GM12892 (cell line): ENCODE measurements around the gene SMYD3.

Source experiments
- DNase-seq: peaks from one replicate; pipeline ENCODE4 v3.0.0; 2011; ENCODE audit not compliant: insufficient read length
- FAIRE-seq: peaks from 2 replicates; lab custom pipeline; 2011; peaks lifted over from hg19 to GRCh38; lab: Jason Lieb, UNC
- POLR2A ChIP-seq: IDR thresholded peaks from 2 replicates; pipeline ENCODE4 v1.6.1; 2011; ENCODE audit warnings: low read depth, low read length, control low read depth
- POLR2AphosphoS5 ChIP-seq: IDR thresholded peaks from 2 replicates; pipeline ENCODE4 v1.6.1; 2011; ENCODE audit warnings: low read depth, low read length, control low read depth
- TAF1 ChIP-seq: IDR thresholded peaks from 2 replicates; pipeline ENCODE4 v1.6.1; 2011; ENCODE audit warnings: low read depth, mild to moderate bottlenecking, control low read depth, low read length, borderline replicate concordance

SMYD3 gene

DNA sequence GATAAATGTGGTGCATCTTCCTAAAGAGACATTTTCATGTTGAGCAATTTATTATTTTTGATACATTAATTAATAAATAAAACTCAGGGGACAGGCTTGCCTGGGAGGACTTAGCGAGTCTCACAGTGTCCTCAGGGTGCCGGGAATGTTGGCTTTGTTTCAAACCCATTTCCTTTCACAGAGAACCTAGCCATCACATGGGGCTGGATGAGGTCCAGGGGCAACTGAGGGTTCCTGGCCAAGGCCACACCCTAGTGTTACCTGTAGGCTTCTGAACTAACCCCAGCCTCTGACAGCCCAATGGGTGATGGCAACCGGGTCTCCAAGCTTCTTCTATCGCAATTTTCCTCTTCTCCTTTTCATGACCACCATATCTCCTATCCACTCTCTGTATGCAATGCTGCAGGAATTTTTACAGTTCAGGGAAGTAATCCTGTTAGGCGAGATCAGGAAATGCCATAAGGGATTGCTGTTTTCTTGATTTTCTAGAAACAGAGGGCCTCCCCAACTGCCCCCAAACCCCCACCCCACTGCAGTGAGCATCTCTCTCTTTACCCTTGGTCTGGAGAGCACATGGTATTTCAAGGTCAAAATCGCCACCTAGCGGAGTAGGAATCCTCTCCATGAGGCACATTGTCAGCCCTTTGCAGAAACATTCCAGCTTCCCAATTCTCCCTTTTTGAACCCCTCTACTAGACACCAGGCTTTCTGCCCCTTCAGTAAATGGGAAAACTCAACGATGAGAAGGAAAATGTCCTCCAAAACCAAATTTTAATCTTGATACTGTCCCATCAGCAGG, 22.1 kb upstream of the SMYD3 start:
- no peak for TF ChIP-seq POLR2A
- no peak for TF ChIP-seq POLR2AphosphoS5
- no peak for FAIRE-seq
- no peak for DNase-seq

DNA sequence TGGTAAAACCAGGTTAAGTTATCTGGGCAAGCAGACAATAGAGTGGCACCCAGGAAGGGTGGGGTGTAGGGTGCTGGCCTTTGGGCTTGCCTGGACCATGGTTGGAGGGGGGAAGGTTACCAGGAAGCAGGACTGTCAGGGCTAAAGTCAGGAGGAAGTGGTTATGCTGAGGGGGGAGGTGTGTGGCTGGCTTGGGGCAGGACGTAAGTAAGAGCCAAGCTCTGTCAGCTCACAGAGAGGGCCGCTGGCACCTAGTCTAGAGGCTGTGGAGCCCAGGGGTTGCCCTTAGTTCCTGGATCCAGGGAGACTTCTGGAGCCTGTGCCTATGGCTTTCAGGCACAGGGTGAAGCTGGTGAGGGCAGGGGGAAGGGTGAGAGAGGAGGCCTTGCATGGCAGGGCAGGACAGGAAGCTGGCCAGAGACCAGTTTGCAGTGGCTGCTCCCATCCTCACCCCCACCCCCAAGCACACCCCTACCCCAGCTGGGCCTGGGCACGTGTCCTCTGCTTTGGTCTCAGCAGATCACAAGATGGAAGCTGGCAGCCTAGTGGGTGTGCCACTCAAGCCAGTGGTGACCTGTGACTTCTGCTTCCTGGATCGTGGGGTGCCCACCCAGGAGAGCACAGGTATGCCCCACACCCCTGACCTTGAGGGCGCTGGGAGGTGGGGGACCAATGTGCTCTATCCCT, 20.5 kb upstream of the SMYD3 start:
- DNase-seq (no peak), FAIRE-seq (no peak)
- 0 out of 2 replicates have a peak, but pooled peaks have one; percentile 23 for TF ChIP-seq POLR2A
- TF ChIP-seq POLR2AphosphoS5, result no peak

- TF ChIP-seq POLR2A, result no peak
- TF ChIP-seq POLR2AphosphoS5, result no peak
- no peak for TF ChIP-seq TAF1
- FAIRE-seq (no peak), DNase-seq (no peak)
Measured at GRCh38 chr1:246526915-246527314, 19.8 kb upstream of the SMYD3 start.

- no peak for DNase-seq
- no peak for FAIRE-seq
- TF ChIP-seq POLR2AphosphoS5, result no peak
- TF ChIP-seq TAF1, result no peak
- no peak for TF ChIP-seq POLR2A
Measured at GRCh38 chr1:246526380-246526779, 19.3 kb upstream of the SMYD3 start.

DNA sequence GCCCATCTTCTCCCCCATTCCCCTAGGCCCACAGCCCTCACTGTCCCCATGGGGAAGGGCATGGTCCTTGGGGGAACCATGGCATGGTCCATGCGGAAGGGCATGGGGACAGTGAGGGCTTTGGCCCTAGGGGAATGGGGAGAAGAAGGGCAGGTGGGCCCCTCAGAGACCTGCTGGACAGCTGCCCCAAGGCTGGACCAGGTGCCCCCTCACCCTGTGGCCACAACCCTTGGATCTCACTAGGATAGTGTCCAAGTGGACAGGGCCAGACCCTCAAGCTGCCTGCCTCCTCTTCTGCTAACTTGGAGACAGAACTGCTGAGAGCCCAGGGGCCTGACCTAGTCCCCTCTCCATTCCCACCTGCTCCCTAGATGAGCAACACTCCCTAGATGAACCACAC, 12.4 kb upstream of the SMYD3 start:
- no peak for DNase-seq
- no peak for FAIRE-seq
- TF ChIP-seq POLR2A, result no peak
- TF ChIP-seq POLR2AphosphoS5, result no peak
- no peak for TF ChIP-seq TAF1

GRCh38 chr1:246518456-246519205, 11.6 kb upstream of the SMYD3 start:
- DNase-seq (no peak), FAIRE-seq (no peak)
- TF ChIP-seq POLR2AphosphoS5 (no peak), POLR2A (no peak), TAF1 (no peak)

DNA sequence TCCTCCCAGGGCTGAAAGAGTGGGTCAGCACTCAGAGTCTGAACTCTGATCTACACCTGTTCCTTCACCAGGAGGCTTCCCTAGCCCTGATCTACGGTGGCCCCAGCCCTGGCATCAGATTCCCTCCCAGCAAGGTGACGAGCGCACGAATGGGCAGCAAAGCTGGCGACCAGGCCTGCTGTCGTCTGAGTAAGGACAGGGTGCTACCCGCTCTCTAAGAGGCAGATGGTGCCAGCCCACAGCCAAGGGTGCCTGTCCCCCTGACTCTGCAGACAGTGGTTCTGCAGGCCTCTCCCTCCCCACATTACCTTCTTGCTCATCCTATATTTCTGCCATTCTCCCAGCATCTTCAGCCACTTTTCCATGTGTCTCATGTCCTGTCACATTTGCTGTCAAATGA, 10.3 kb upstream of the SMYD3 start:
- no peak for TF ChIP-seq TAF1
- no peak for TF ChIP-seq POLR2AphosphoS5
- no peak for TF ChIP-seq POLR2A
- FAIRE-seq (no peak), DNase-seq (no peak)

GRCh38 chr1:246516126-246516525, 9.0 kb upstream of the SMYD3 start:
- TF ChIP-seq TAF1, result no peak
- no peak for TF ChIP-seq POLR2AphosphoS5
- no peak for TF ChIP-seq POLR2A
- DNase-seq (no peak), FAIRE-seq (no peak)

DNA sequence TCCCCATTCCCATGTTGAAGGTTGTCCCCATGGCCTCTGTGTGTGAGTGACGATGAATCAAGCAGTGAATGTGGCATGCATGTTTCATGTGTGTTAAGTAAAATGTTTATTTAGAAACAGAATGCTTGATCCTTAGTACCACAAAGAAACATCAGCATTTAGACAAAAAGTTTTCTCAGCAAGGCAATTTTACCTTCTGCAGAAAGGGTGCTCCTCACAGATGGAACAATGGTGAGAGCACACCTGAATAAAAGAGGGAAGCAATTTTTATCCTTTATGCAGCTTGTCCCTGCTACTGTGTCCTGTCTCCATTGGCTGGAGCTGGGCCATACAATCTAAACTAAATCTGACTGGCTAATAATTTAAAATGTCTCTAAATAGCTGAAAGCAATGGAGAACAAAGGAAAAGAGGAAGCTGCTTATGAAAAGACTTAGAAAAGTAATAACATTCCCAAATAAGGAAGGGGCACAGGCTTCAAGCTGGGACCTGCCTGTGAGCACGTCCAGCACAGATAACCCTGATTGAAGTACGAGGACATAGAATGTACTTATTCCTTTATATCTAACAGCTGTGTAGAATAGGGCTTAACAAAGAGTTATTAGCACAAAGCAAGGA, 8.4 kb upstream of the SMYD3 start:
- FAIRE-seq, result no peak
- no peak for DNase-seq
- TF ChIP-seq POLR2A (no peak), POLR2AphosphoS5 (no peak), TAF1 (no peak)

DNA sequence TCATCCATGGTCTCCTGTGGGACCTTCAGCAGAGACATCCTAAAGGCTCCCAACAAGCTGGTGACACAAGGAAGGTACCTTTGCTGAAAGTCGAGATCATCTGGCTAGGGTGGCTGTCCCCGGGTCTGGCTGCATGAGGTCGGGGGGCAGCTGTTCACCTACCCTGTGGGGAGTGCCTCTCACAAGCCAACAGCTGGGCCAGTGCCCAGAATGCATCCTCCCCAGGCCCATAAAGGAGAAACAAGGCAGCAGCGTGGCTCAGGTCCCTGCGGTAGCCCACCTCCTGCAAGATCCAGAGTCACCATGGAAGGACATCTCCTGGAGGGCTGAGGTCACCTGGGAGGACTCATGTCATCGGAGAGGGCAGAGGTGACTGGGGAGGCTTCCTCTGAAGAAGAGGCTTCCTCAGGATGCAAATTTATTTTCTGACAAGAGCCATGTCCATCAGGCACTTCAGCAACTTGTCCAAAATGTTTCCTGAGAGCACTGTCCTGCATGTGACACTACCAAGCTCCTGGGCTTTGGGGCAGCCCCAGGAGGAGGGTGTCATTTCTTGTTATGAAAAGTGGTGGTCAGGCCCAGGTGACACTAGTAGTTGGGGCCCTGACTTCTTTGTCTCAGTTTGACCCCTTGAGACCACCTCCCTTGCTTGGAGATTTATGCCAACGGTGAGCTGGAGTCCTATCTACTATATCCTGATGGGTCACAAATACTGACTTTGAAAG, 6.7 kb upstream of the SMYD3 start:
- no peak for DNase-seq
- no peak for FAIRE-seq
- no peak for TF ChIP-seq POLR2AphosphoS5
- no peak for TF ChIP-seq POLR2A
- TF ChIP-seq TAF1, result no peak
